ENCODE measurements around the gene GLI3. TPM values are rescaled to one million over a fixed set of nuclear protein-coding genes. Genes with fewer than 3 reads are reported as not detected.

The GLI3 gene
- total and polyA plus RNA-seq, 2 donors (not counting 1 experiment from before 2014, with no cell fraction given): 6.4 to 6.5 TPM

GRCh38 chr7:42049761-42050160 lies 187.2 kb downstream of the GLI3 start:
- Histone ChIP-seq H3K79me2 (ENCODE audit: control insufficient read depth, insufficient read depth, low read length) (no peaks in the 10 kb centered on the region), H4K20me1 (ENCODE audit: control insufficient read depth, extremely low read depth, insufficient read depth, low read length) (no peaks in the 10 kb centered on the region), H3K9ac (ENCODE audit: insufficient read depth, low read length) (no peak overlapping the region), H3K4me2 (ENCODE audit: extremely low read depth, insufficient read depth, low read length) (no peak overlapping the region), H3K9me3 (ENCODE audit: control insufficient read depth, insufficient read depth, low read depth, low read length) (no peaks in the 10 kb centered on the region), H2AFZ (ENCODE audit: low read length) (no peak overlapping the region), H3K27me3 (ENCODE audit: control insufficient read depth, insufficient read depth, low read length) (no peaks in the 10 kb centered on the region), H3K27ac (ENCODE audit: insufficient read depth, low read length) (no peak overlapping the region), H3K4me3 (replicated peaks in 1 of 4; ENCODE audit: control extremely low read depth in 1 of 4, insufficient read depth in 1 of 4, low read depth in 3 of 4, low read length in 4 of 4) (no peak overlapping the region), H3K36me3 (ENCODE audit: control insufficient read depth, insufficient read depth, low read length) (peaks cover 2% of the 10 kb centered on the region), H3K4me1 (ENCODE audit: control insufficient read depth, extremely low read depth, insufficient read depth, low read length) (no peaks in the 10 kb centered on the region)
- TF ChIP-seq CTCF (conservative IDR thresholded peaks at IDR 0.05 in 1 of 2, IDR thresholded peaks at IDR 0.05 in 1 of 2; ENCODE audit: low read depth in 1 of 2, low read length in 2 of 2) (no peak), EZH2 (IDR thresholded peaks at IDR 0.05; ENCODE audit: low read length, missing control alignments) (no peak)
- DNase-seq (ENCODE audit: low read depth in 2 of 2): no peak

GRCh38 chr7:42046483-42046882 lies 190.5 kb downstream of the GLI3 start:
- H3K9me3 ChIP-seq (ENCODE audit: control insufficient read depth, insufficient read depth, low read depth, low read length): no peaks in the 10 kb centered on the region
- H3K9ac ChIP-seq (ENCODE audit: insufficient read depth, low read length): no peak overlapping the region
- no peaks in the 10 kb centered on the region for H3K79me2 ChIP-seq (ENCODE audit: control insufficient read depth, insufficient read depth, low read length)
- H3K27ac ChIP-seq (ENCODE audit: insufficient read depth, low read length): no peak overlapping the region
- H3K4me3 ChIP-seq (replicated peaks in 1 of 4; ENCODE audit: control extremely low read depth in 1 of 4, insufficient read depth in 1 of 4, low read depth in 3 of 4, low read length in 4 of 4): no peak overlapping the region
- DNase-seq (ENCODE audit: low read depth in 2 of 2): peak in 1 of 2 donors; percentile 77
- no peaks in the 10 kb centered on the region for H3K27me3 ChIP-seq (ENCODE audit: control insufficient read depth, insufficient read depth, low read length)
- no peaks in the 10 kb centered on the region for H4K20me1 ChIP-seq (ENCODE audit: control insufficient read depth, extremely low read depth, insufficient read depth, low read length)
- H2AFZ ChIP-seq (ENCODE audit: low read length): no peak overlapping the region
- H3K36me3 ChIP-seq (ENCODE audit: control insufficient read depth, insufficient read depth, low read length): peaks cover 2% of the 10 kb centered on the region
- no peaks in the 10 kb centered on the region for H3K4me1 ChIP-seq (ENCODE audit: control insufficient read depth, extremely low read depth, insufficient read depth, low read length)
- TF ChIP-seq CTCF (conservative IDR thresholded peaks at IDR 0.05 in 1 of 2, IDR thresholded peaks at IDR 0.05 in 1 of 2; ENCODE audit: low read depth in 1 of 2, low read length in 2 of 2) (no peak), EZH2 (IDR thresholded peaks at IDR 0.05; ENCODE audit: low read length, missing control alignments) (no peak)
- H3K4me2 ChIP-seq (ENCODE audit: extremely low read depth, insufficient read depth, low read length): no peak overlapping the region

GRCh38 chr7:42045961-42046360 lies 191.0 kb downstream of the GLI3 start:
- Histone ChIP-seq H3K4me3 (replicated peaks in 1 of 4; ENCODE audit: control extremely low read depth in 1 of 4, insufficient read depth in 1 of 4, low read depth in 3 of 4, low read length in 4 of 4) (no peak overlapping the region), H3K79me2 (ENCODE audit: control insufficient read depth, insufficient read depth, low read length) (no peaks in the 10 kb centered on the region), H3K9ac (ENCODE audit: insufficient read depth, low read length) (no peak overlapping the region), H3K27me3 (ENCODE audit: control insufficient read depth, insufficient read depth, low read length) (no peaks in the 10 kb centered on the region), H3K27ac (ENCODE audit: insufficient read depth, low read length) (no peak overlapping the region), H3K4me1 (ENCODE audit: control insufficient read depth, extremely low read depth, insufficient read depth, low read length) (no peaks in the 10 kb centered on the region), H3K4me2 (ENCODE audit: extremely low read depth, insufficient read depth, low read length) (no peak overlapping the region), H3K36me3 (ENCODE audit: control insufficient read depth, insufficient read depth, low read length) (peaks cover 2% of the 10 kb centered on the region), H2AFZ (ENCODE audit: low read length) (no peak overlapping the region), H3K9me3 (ENCODE audit: control insufficient read depth, insufficient read depth, low read depth, low read length) (no peaks in the 10 kb centered on the region), H4K20me1 (ENCODE audit: control insufficient read depth, extremely low read depth, insufficient read depth, low read length) (no peaks in the 10 kb centered on the region)
- DNase-seq (ENCODE audit: low read depth in 2 of 2): no peak
- TF ChIP-seq EZH2 (IDR thresholded peaks at IDR 0.05; ENCODE audit: low read length, missing control alignments) (no peak), CTCF (conservative IDR thresholded peaks at IDR 0.05 in 1 of 2, IDR thresholded peaks at IDR 0.05 in 1 of 2; ENCODE audit: low read depth in 1 of 2, low read length in 2 of 2) (no peak)

Data from fibroblast of lung (primary cell).